Endothelial cell (in vitro differentiated cells): ENCODE data around the gene CEP41. TPM values are rescaled to one million over a fixed set of nuclear protein-coding genes. Genes with fewer than 3 reads are reported as not detected.

Experiments used
- DNase-seq: peaks from one replicate; pipeline ENCODE4 v3.0.0; 2021; ENCODE audit warnings: low spot score
- H3K27ac Mint-ChIP-seq: one replicate; pipeline ENCODE4 v1.8.0; 2021; ENCODE audit warnings: mixed read lengths, inconsistent platforms; ENCODE audit not compliant: unreplicated experiment
- H3K27me3 Mint-ChIP-seq: one replicate; pipeline ENCODE4 v1.8.0; 2021; ENCODE audit warnings: mild to moderate bottlenecking, moderate library complexity, mixed read lengths, inconsistent platforms; ENCODE audit not compliant: unreplicated experiment
- H3K36me3 Mint-ChIP-seq: one replicate; pipeline ENCODE4 v1.8.0; 2021; ENCODE audit warnings: mild to moderate bottlenecking, low read depth, mixed read lengths, inconsistent platforms; ENCODE audit not compliant: unreplicated experiment
- H3K4me1 Mint-ChIP-seq: one replicate; pipeline ENCODE4 v1.8.0; 2021; ENCODE audit warnings: mild to moderate bottlenecking, mixed read lengths, inconsistent platforms; ENCODE audit not compliant: unreplicated experiment
- H3K4me3 Mint-ChIP-seq: one replicate; pipeline ENCODE4 v1.8.0; 2021; ENCODE audit warnings: mild to moderate bottlenecking, mixed read lengths, inconsistent platforms; ENCODE audit not compliant: unreplicated experiment
- H3K9me3 Mint-ChIP-seq: one replicate; pipeline ENCODE4 v1.8.0; 2021; ENCODE audit warnings: mixed read lengths, inconsistent platforms; ENCODE audit not compliant: unreplicated experiment
- CTCF ChIP-seq: fragments of 200-600 bp; sonication (generic); IDR thresholded peaks from one replicate; pipeline ENCODE4 v1.5.0; 2021; ENCODE audit warnings: antibody characterized with exemption; ENCODE audit not compliant: unreplicated experiment
- total RNA-seq: library from RNA; stranded (reverse); fragmentation: NEBNext Ultra II Directional; extraction: Animal tissue kit (Norgen Biotek cat#: 25700); gene quantifications from one replicate; pipeline ENCODE4 v1.2.1, GENCODE V29; 2021; ENCODE audit not compliant: unreplicated experiment

CEP41 gene
- total RNA-seq, 1 donor from 2014 or later, result 14.3 TPM

GRCh38 chr7:130401578-130401977, 39.2 kb downstream of the CEP41 start:
- H3K36me3 Mint-ChIP-seq, result peaks cover 5% of the 10 kb centered on the region
- H3K27me3 Mint-ChIP-seq, result peaks cover 2% of the 10 kb centered on the region
- H3K27ac Mint-ChIP-seq, result no peak overlapping the region
- no peak for TF ChIP-seq CTCF
- H3K4me1 Mint-ChIP-seq, result peaks cover 18% of the 10 kb centered on the region
- H3K9me3 Mint-ChIP-seq, result no peaks in the 10 kb centered on the region
- H3K4me3 Mint-ChIP-seq, result no peak overlapping the region
- no peak for DNase-seq

GRCh38 chr7:130401101-130401500, 39.7 kb downstream of the CEP41 start:
- Mint-ChIP-seq H3K27me3 (peaks cover 2% of the 10 kb centered on the region), H3K4me3 (no peak overlapping the region), H3K27ac (no peak overlapping the region), H3K4me1 (peaks cover 23% of the 10 kb centered on the region), H3K9me3 (no peaks in the 10 kb centered on the region), H3K36me3 (peaks cover 5% of the 10 kb centered on the region)
- TF ChIP-seq CTCF, result no peak
- no peak for DNase-seq

DNA sequence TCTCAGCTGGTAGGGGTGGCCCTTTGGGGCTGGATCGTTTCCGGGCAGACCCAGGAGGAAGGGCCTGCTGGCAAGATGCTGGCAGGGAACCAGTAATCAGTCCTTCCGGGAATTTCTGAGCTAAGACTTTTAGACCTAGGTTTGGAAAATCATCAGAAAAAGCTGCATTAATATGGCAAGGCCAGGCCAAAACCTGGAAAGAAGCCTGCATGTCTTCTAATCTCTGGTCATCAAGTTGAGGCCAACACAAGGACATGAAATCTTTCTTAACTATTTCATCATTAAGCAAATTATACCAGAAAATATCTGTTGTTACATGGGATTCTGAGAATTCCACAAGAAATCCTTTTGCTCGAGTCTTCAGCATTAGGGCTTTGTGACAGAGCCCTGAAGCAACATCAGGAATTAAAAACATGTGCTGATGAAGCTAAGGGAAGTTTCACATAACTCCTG, 40.7 kb downstream of the CEP41 start:
- H3K27ac Mint-ChIP-seq, result no peak overlapping the region
- peaks cover 2% of the 10 kb centered on the region for H3K27me3 Mint-ChIP-seq
- H3K4me1 Mint-ChIP-seq, result peaks cover 31% of the 10 kb centered on the region
- H3K36me3 Mint-ChIP-seq, result peaks cover 5% of the 10 kb centered on the region
- TF ChIP-seq CTCF, result no peak
- no peaks in the 10 kb centered on the region for H3K9me3 Mint-ChIP-seq
- no peak overlapping the region for H3K4me3 Mint-ChIP-seq
- no peak for DNase-seq

DNA sequence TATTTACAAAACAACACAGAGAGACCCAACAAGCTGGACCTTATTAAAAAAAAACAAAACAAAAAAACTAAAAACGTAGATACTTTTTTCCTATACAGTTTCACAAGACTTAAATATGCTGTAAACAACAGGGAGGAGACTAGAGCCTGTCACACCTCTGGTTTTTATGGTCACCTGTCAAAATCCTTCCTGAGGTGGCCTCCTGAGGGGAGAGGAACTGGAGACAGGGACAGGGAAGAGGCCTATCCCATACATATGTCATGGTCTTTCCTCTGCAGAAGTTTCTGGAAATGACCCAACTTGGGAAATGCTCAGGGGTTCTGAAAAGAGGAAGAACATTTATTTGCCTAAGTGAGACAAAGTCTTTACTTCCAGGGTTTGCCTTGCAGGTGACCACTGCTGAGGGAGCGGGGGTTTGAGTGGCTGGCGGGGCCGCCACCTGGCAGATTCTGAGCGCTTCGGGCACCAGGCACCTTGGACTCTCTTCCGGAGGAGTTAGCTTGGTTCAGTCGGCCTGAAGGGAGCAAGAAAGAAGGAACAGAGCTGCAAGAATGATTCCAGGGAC, 42.2 kb downstream of the CEP41 start:
- Mint-ChIP-seq H3K36me3 (peaks cover 5% of the 10 kb centered on the region), H3K4me1 (peaks cover 45% of the 10 kb centered on the region), H3K9me3 (no peaks in the 10 kb centered on the region), H3K4me3 (no peak overlapping the region), H3K27ac (no peak overlapping the region), H3K27me3 (peaks cover 4% of the 10 kb centered on the region)
- TF ChIP-seq CTCF, result no peak
- no peak for DNase-seq

DNA sequence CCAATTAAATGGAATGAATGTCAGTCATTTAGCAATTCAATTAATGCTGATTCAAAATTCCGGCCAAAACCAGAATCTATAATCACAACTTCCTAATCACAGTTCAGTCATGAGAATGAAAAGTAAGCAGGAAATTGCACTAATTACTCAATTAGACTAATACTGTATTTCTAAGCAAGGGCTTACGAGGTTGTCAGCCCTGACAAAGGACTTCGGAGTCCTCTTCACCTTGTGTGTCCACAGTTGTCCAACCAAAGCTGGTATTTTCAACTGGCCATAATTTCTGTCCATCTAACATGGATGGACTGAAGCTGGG, 43.1 kb downstream of the CEP41 start:
- no peak overlapping the region for H3K27ac Mint-ChIP-seq
- DNase-seq, result no peak
- peaks cover 2% of the 10 kb centered on the region for H3K36me3 Mint-ChIP-seq
- H3K9me3 Mint-ChIP-seq, result no peaks in the 10 kb centered on the region
- H3K27me3 Mint-ChIP-seq, result peaks cover 4% of the 10 kb centered on the region
- TF ChIP-seq CTCF, result no peak
- H3K4me1 Mint-ChIP-seq, result peaks cover 54% of the 10 kb centered on the region
- H3K4me3 Mint-ChIP-seq, result no peak overlapping the region
